Spleen (tissue), 11 donors: ENCODE measurements around the gene DGKH. TPM values are rescaled to one million over a fixed set of nuclear protein-coding genes. Genes with fewer than 3 reads are reported as not detected.

ENCODE experiments used
- DNase-seq: peaks from one replicate; pipeline ENCODE4 v3.0.0-alpha.2; 2020
- H3K27ac ChIP-seq, 8 donors: fragments of 200-600 bp; sonication (generic) in 7 of 8; 1 replicate in 4 of 8; 2 replicates in 4 of 8; pipeline versions ENCODE4 v1.5.0 to v1.8.0; 2016 to 2021; ENCODE audit warnings: inconsistent platforms in 4 of 8, mild to moderate bottlenecking in 4 of 8, moderate library complexity in 1 of 8
- H3K27me3 ChIP-seq, 7 donors: fragments of 200-600 bp; sonication (generic) in 6 of 7; replicated peaks in 1 of 7; 1 replicate in 4 of 7; 2 replicates in 3 of 7; pipeline versions ENCODE4 v1.5.0 to v1.8.0; 2016 to 2021; ENCODE audit warnings: inconsistent platforms in 3 of 7, mild to moderate bottlenecking in 1 of 7
- H3K36me3 ChIP-seq, 6 donors: fragments of 200-600 bp; sonication (generic) in 5 of 6; 1 replicate in 4 of 6; 2 replicates in 2 of 6; pipeline versions ENCODE4 v1.5.0 to v1.8.0; 2016 to 2021; ENCODE audit warnings: inconsistent platforms in 2 of 6
- H3K4me1 ChIP-seq, 6 donors: fragments of 200-600 bp; sonication (generic) in 5 of 6; 1 replicate in 3 of 6; 2 replicates in 3 of 6; pipeline versions ENCODE4 v1.5.0 to v1.8.0; 2016 to 2021; ENCODE audit warnings: inconsistent platforms in 3 of 6
- H3K4me3 ChIP-seq, 8 donors: fragments of 200-600 bp; sonication (generic) in 7 of 8; 1 replicate in 4 of 8; 2 replicates in 4 of 8; pipeline versions ENCODE4 v1.5.0 to v1.8.0; 2016 to 2021; ENCODE audit warnings: inconsistent platforms in 4 of 8, mild to moderate bottlenecking in 4 of 8, moderate library complexity in 2 of 8
- H3K9me3 ChIP-seq, 8 donors: fragments of 200-600 bp; sonication (generic) in 7 of 8; 1 replicate in 4 of 8; 2 replicates in 4 of 8; pipeline versions ENCODE4 v1.5.0 to v1.8.0; 2016 to 2021; ENCODE audit warnings: inconsistent platforms in 4 of 8
- CTCF ChIP-seq, 11 experiments: fragments of 200-600 bp in 7 of 11; fragments of 450-650 bp in 4 of 11; sonication (generic) in 4 of 11; IDR thresholded peaks in 8 of 11; conservative IDR thresholded peaks in 3 of 11; 1 replicate in 7 of 11; 2 replicates in 4 of 11; pipeline versions ENCODE4 v1.4.0 to v1.8.0; 2016 to 2021; ENCODE audit warnings: antibody characterized with exemption in 11 of 11, inconsistent platforms in 4 of 11, mild to moderate bottlenecking in 1 of 11
- POLR2A ChIP-seq, 3 donors: fragments of 450-650 bp; IDR thresholded peaks; one replicate each; pipeline ENCODE4 v1.5.1; 2017; ENCODE audit warnings: antibody characterized with exemption in 3 of 3, mild to moderate bottlenecking in 1 of 3
- POLR2AphosphoS5 ChIP-seq, 3 donors: sonication (generic); formaldehyde crosslinking; IDR thresholded peaks; one replicate each; pipeline ENCODE4 v1.5.1; 2017; ENCODE audit warnings: antibody characterized with exemption in 3 of 3
- WGBS, 5 donors: extraction: QIAGEN DNeasy Blood & Tissue Kit in 3 of 5; methylation state at CpG; one replicate each; pipeline versions ENCODE4 v1.1.5 to v1.1.7; 2013 to 2018; 5-methylcytosine and 5-hydroxymethylcytosine counted together
- intact Hi-C: fragments of 100-400 bp; cut with DNase I; formaldehyde crosslinking; loops from one replicate; pipeline ENCODE4 v1.15.0; 2023; ENCODE audit warnings: low total_unique reads
- polyA plus RNA-seq, 3 donors: library from polyadenylated mRNA; stranded (reverse); fragments of 200-250 nt; gene quantifications; one replicate each; pipeline ENCODE4 v1.2.1, GENCODE V29; 2013
- total RNA-seq, 7 donors: library from RNA; depleted of rRNA in 3 of 7; stranded (reverse); fragments of >200 nt in 3 of 7; fragmentation: NEBNext Ultra II Directional in 4 of 7; extraction: Animal tissue kit (Norgen Biotek cat#: 25700) in 4 of 7; gene quantifications; one replicate each; pipeline versions ENCODE4 v1.1.0 to v1.2.1, GENCODE V29; 2016 to 2021
- donor health status: healthy with polysubstance abuse.
- donor health status: DM: no; HTN: no; CAD: no; lungs with moderate emphysema.
- donor health status: DM: no; HTN: no; CAD: no.
- donor health status: Bipolar disorder and iron deficiency.
- donor health status: healthy.
- donor health status: DM: no; HTN: no; CAD: no.
- donor health status: DM: yes; HTN: yes; CAD: no.

DGKH gene
- total and polyA plus RNA-seq, 10 donors: 0.52 to 15.3 (median 10.8) TPM

- TF ChIP-seq POLR2A (IDR thresholded peaks at IDR 0.05) (no peak), CTCF (IDR thresholded peaks at IDR 0.05 in 8 of 11, conservative IDR thresholded peaks at IDR 0.05 in 3 of 11) (no peak), POLR2AphosphoS5 (IDR thresholded peaks at IDR 0.05) (no peak)
- no peak for DNase-seq
- no peaks in the 10 kb centered on the region for H3K27me3 ChIP-seq
- intact Hi-C loops: no loop called here
- H3K4me3 ChIP-seq: no peak overlapping the region
- H3K27ac ChIP-seq: no peak overlapping the region
- no peaks in the 10 kb centered on the region for H3K36me3 ChIP-seq
- no peaks in the 10 kb centered on the region for H3K9me3 ChIP-seq
- WGBS, 5 donors: 68 to 86% (median 72%) methylated on average over 3 of the region's 3 CpGs
- no peaks in the 10 kb centered on the region for H3K4me1 ChIP-seq
Observed at GRCh38 chr13:42028113-42028799, 20.2 kb upstream of the DGKH start.

- intact Hi-C loops: no loop called here
Observed at GRCh38 chr13:42035905-42036521, 12.4 kb upstream of the DGKH start.

GRCh38 chr13:42036711-42037110 lies 11.7 kb upstream of the DGKH start:
- Histone ChIP-seq H3K27me3 (peaks cover 0 to 17% (median 0%) of the 10 kb centered on the region in 7 donors), H3K27ac (no peak overlapping the region), H3K36me3 (no peaks in the 10 kb centered on the region), H3K4me1 (peaks cover 5 to 21% (median 19%) of the 10 kb centered on the region in 6 donors), H3K9me3 (peaks cover 0 to 12% (median 10%) of the 10 kb centered on the region in 8 donors), H3K4me3 (no peak overlapping the region)
- DNase-seq: no peak
- 89 to 99% (median 93%) methylated on average over 3 of the region's 3 CpGs for WGBS, 5 donors
- TF ChIP-seq POLR2AphosphoS5 (IDR thresholded peaks at IDR 0.05) (no peak), POLR2A (IDR thresholded peaks at IDR 0.05) (no peak), CTCF (IDR thresholded peaks at IDR 0.05 in 8 of 11, conservative IDR thresholded peaks at IDR 0.05 in 3 of 11) (no peak)
- intact Hi-C loops: no loop called here

More at GRCh38 chr13:42035905-42036521, 12.4 kb upstream of the DGKH start:
- no peak for DNase-seq
- Histone ChIP-seq H3K4me1 (peaks cover 0 to 14% (median 13%) of the 10 kb centered on the region in 6 donors), H3K27ac (no peak overlapping the region), H3K9me3 (peaks cover 0 to 12% (median 10%) of the 10 kb centered on the region in 8 donors), H3K27me3 (peaks cover 0 to 10% (median 0%) of the 10 kb centered on the region in 7 donors), H3K4me3 (no peak overlapping the region), H3K36me3 (no peaks in the 10 kb centered on the region)
- TF ChIP-seq POLR2AphosphoS5 (IDR thresholded peaks at IDR 0.05): no peak
- TF ChIP-seq POLR2A (IDR thresholded peaks at IDR 0.05): no peak

- Histone ChIP-seq H3K27ac (peak overlapping the region in 1 of 8 donors; percentile 92), H3K4me3 (peak overlapping the region in 5 of 8 donors; percentile 72 to 92 (median 77)), H3K36me3 (no peaks in the 10 kb centered on the region), H3K4me1 (peaks cover 9 to 29% (median 25%) of the 10 kb centered on the region in 6 donors), H3K27me3 (peaks cover 0 to 23% (median 0%) of the 10 kb centered on the region in 7 donors), H3K9me3 (peaks cover 0 to 12% (median 10%) of the 10 kb centered on the region in 8 donors)
- no peak for DNase-seq
- TF ChIP-seq CTCF (IDR thresholded peaks at IDR 0.05 in 8 of 11, conservative IDR thresholded peaks at IDR 0.05 in 3 of 11) (no peak), POLR2AphosphoS5 (IDR thresholded peaks at IDR 0.05) (no peak), POLR2A (IDR thresholded peaks at IDR 0.05) (no peak)
- intact Hi-C loops: no loop called here
- 87 to 93% (median 92%) methylated on average over 19 of the region's 19 CpGs for WGBS, 5 donors
Observed at GRCh38 chr13:42038661-42039456, 9.6 kb upstream of the DGKH start.
